ENCODE measurements around the gene PILRB. TPM values are rescaled to one million over a fixed set of nuclear protein-coding genes. Genes with fewer than 3 reads are reported as not detected.
A peak's percentile ranks its signal among the peaks of the same experiment; 100 is the strongest.

The PILRB gene
- total RNA-seq, 6 experiments from 2014 or later: 12.0 to 36.2 (median 22.7) TPM

- Histone ChIP-seq H3K4me1 (no peaks in the 10 kb centered on the region), H3K27ac (peak overlapping the region in 1 of 3 donors; percentile 66), H3K4me3 (no peak overlapping the region), H3K9me3 (no peaks in the 10 kb centered on the region), H3K36me3 (no peaks in the 10 kb centered on the region), H3K27me3 (no peaks in the 10 kb centered on the region)
- no peak for DNase-seq
- 20% methylated on average over 1 of the region's 4 CpGs for WGBS (ENCODE audit: insufficient coverage, low coverage, low lambda C conversion rate, missing lambda C conversion rate)
- intact Hi-C loops (cut with DNase I): no loop called here
- TF ChIP-seq POLR2A (IDR thresholded peaks at IDR 0.05) (no peak), CTCF (IDR thresholded peaks at IDR 0.05) (no peak)
- no peak for ATAC-seq
Measured at GRCh38 chr7:100370303-100370702, 12.4 kb downstream of the PILRB start.

- intact Hi-C loops (cut with DNase I): no loop called here
- no peak for DNase-seq
Measured at GRCh38 chr7:100370746-100371145, 12.8 kb downstream of the PILRB start.

GRCh38 chr7:100371561-100372171 is 13.7 kb downstream of the PILRB start:
- H3K27me3 ChIP-seq: no peaks in the 10 kb centered on the region
- H3K4me3 ChIP-seq: no peak overlapping the region
- no peak for ATAC-seq
- TF ChIP-seq CTCF (IDR thresholded peaks at IDR 0.05) (no peak), POLR2A (IDR thresholded peaks at IDR 0.05) (no peak)
- H3K9me3 ChIP-seq: no peaks in the 10 kb centered on the region
- no peak for DNase-seq
- no peaks in the 10 kb centered on the region for H3K4me1 ChIP-seq
- intact Hi-C loops (cut with DNase I): no loop called here
- H3K27ac ChIP-seq: peak overlapping the region in 1 of 3 donors; percentile 70
- H3K36me3 ChIP-seq: no peaks in the 10 kb centered on the region
- WGBS (ENCODE audit: insufficient coverage, low coverage, low lambda C conversion rate, missing lambda C conversion rate): no CpG with 5 or more reads among the region's 7 CpGs

More at GRCh38 chr7:100370746-100371145, 12.8 kb downstream of the PILRB start:
- Histone ChIP-seq H3K36me3 (no peaks in the 10 kb centered on the region), H3K27me3 (no peaks in the 10 kb centered on the region), H3K27ac (no peak overlapping the region), H3K9me3 (no peaks in the 10 kb centered on the region), H3K4me1 (no peaks in the 10 kb centered on the region), H3K4me3 (no peak overlapping the region)
- TF ChIP-seq POLR2A (IDR thresholded peaks at IDR 0.05) (no peak), CTCF (IDR thresholded peaks at IDR 0.05) (no peak)
- 95% methylated on average over 4 of the region's 6 CpGs for WGBS (ENCODE audit: insufficient coverage, low coverage, low lambda C conversion rate, missing lambda C conversion rate)
- ATAC-seq: no peak

- WGBS (ENCODE audit: insufficient coverage, low coverage, low lambda C conversion rate, missing lambda C conversion rate): 80% methylated on average over 1 of the region's 8 CpGs
- H3K27me3 ChIP-seq: no peaks in the 10 kb centered on the region
- DNase-seq (no peak), ATAC-seq (peak; percentile 10 to 42 (median 30))
- peak overlapping the region; percentile 21 to 70 (median 59) for H3K27ac ChIP-seq
- no peaks in the 10 kb centered on the region for H3K4me1 ChIP-seq
- TF ChIP-seq POLR2A (IDR thresholded peaks at IDR 0.05) (no peak), CTCF (IDR thresholded peaks at IDR 0.05) (no peak)
- H3K36me3 ChIP-seq: no peaks in the 10 kb centered on the region
- no peaks in the 10 kb centered on the region for H3K9me3 ChIP-seq
- no peak overlapping the region for H3K4me3 ChIP-seq
- intact Hi-C loops (cut with DNase I): no loop called here
Measured at GRCh38 chr7:100372256-100372655, 14.3 kb downstream of the PILRB start.

Measured in right lobe of liver (tissue), 6 donors.